Anterior cingulate cortex (tissue), 58 donors: ENCODE data around the gene CMTR1.

ENCODE experiments used
- DNase-seq, 58 donors: peaks; one replicate each; lab custom pipeline; 2025; lab: John Stamatoyannopoulos, UW

Gene CMTR1

GRCh38 chr6:37507690-37508421 lies 74.8 kb downstream of the CMTR1 start:
- DNase-seq, result no peak

GRCh38 chr6:37511201-37511600 lies 78.2 kb downstream of the CMTR1 start:
- no peak for DNase-seq

GRCh38 chr6:37511910-37512399 lies 78.9 kb downstream of the CMTR1 start:
- no peak for DNase-seq

- no peak for DNase-seq
Observed at GRCh38 chr6:37512400-37513011, 79.5 kb downstream of the CMTR1 start.

- no peak for DNase-seq
Observed at GRCh38 chr6:37513155-37513554, 80.1 kb downstream of the CMTR1 start.

- no peak for DNase-seq
Observed at GRCh38 chr6:37513576-37513975, 80.6 kb downstream of the CMTR1 start.

GRCh38 chr6:37514321-37514771 lies 81.3 kb downstream of the CMTR1 start:
- DNase-seq, result no peak

GRCh38 chr6:37514837-37515236 lies 81.8 kb downstream of the CMTR1 start:
- peak in 18 of 58 donors; percentile 12 to 67 (median 31) for DNase-seq

- no peak for DNase-seq
Observed at GRCh38 chr6:37515712-37516075, 82.7 kb downstream of the CMTR1 start.

- peak in 50 of 58 donors; percentile 19 to 78 (median 48) for DNase-seq
Observed at GRCh38 chr6:37516076-37516919, 83.3 kb downstream of the CMTR1 start.

- peak in 1 of 58 donors; percentile 14 for DNase-seq
Observed at GRCh38 chr6:37516920-37517405, 83.9 kb downstream of the CMTR1 start.

GRCh38 chr6:37517411-37517812 lies 84.4 kb downstream of the CMTR1 start:
- DNase-seq, result peak in 1 of 58 donors; percentile 5

GRCh38 chr6:37518116-37518515 lies 85.1 kb downstream of the CMTR1 start:
- DNase-seq, result no peak

GRCh38 chr6:37519461-37519860 lies 86.4 kb downstream of the CMTR1 start:
- DNase-seq, result no peak

- DNase-seq, result no peak
Observed at GRCh38 chr6:37520926-37521325, 87.9 kb downstream of the CMTR1 start.

- no peak for DNase-seq
Observed at GRCh38 chr6:37521674-37522073, 88.7 kb downstream of the CMTR1 start.

GRCh38 chr6:37522836-37523235 lies 89.8 kb downstream of the CMTR1 start:
- no peak for DNase-seq

GRCh38 chr6:37523412-37523811 lies 90.4 kb downstream of the CMTR1 start:
- DNase-seq, result no peak

- no peak for DNase-seq
Observed at GRCh38 chr6:37524025-37524969, 91.3 kb downstream of the CMTR1 start.

- DNase-seq, result no peak
Observed at GRCh38 chr6:37524970-37525318, 91.9 kb downstream of the CMTR1 start.
